AG08395 (cell line): ENCODE data around the gene TMEM158.

Experiments used
- DNase-seq: peaks from one replicate; pipeline ENCODE4 v3.0.0; 2012; ENCODE audit warnings: mixed read lengths, low spot score

Gene TMEM158

GRCh38 chr3:45232521-45232920 is 6.4 kb upstream of the TMEM158 start:
- DNase-seq, result peak; percentile 13

DNA sequence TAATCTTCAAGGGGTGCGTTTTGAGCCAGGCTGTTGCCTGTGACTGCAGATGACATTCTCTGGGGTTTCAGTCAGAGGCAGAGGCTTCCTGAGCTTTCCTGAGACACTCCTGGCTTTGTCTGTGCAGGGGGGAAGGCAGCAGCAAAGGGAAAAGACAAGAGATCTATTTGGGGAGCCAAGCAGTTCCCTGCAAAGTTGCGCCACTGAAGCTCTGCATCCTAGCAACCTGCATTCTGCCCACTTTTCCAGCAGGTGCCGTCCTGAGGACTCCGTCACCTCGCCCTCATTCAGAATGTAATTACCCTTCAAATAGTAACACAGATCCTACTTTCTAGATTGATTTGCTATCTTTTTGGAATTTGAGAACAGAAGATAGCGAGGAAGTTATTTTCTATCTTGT is 1.9 kb upstream of the TMEM158 start:
- DNase-seq, result no peak

- DNase-seq, result no peak
These were observed 1.2 kb upstream of the TMEM158 start for GRCh38 chr3:45227071-45227820.

DNA sequence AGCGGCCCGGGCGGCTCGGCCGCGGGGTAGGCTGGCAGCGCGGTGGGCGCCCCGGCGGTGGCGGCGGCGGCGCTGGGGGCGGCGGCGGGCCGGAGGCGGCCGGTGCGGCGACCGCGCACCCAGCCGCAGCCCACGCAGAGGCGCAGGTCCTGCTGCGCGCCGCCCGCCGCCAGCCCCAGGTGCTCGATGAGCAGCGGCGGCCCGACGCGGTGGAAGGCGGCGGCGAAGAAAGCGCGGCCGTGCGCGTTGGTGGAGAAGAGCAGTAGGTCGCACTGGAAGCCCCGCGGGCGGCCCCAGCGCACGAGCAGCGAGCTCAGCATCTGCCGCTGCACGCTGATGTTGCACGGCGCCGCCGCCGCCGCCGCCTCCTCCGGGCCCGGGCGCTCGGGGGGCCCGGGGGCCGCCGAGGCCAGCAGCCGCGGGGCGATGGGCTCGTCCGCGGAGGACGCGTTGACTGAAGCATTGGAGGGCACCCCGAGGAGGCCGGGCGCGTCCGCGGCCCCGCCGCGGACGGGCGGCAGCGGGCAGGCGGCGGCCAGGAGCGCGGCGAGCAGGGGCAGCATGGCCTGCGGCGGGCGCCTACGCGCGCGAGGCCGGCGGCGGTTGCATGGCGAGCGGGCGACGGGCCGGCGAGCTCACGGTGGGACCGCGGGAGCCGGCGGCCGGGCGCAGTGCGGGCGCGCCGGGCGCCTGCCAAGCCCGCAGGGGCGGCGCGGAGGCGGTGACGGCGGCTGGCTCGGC is 452 bp downstream of the TMEM158 start:
- DNase-seq, result no peak

GRCh38 chr3:45224824-45225464 is 1.1 kb downstream of the TMEM158 start:
- DNase-seq, result peak; percentile 81

DNA sequence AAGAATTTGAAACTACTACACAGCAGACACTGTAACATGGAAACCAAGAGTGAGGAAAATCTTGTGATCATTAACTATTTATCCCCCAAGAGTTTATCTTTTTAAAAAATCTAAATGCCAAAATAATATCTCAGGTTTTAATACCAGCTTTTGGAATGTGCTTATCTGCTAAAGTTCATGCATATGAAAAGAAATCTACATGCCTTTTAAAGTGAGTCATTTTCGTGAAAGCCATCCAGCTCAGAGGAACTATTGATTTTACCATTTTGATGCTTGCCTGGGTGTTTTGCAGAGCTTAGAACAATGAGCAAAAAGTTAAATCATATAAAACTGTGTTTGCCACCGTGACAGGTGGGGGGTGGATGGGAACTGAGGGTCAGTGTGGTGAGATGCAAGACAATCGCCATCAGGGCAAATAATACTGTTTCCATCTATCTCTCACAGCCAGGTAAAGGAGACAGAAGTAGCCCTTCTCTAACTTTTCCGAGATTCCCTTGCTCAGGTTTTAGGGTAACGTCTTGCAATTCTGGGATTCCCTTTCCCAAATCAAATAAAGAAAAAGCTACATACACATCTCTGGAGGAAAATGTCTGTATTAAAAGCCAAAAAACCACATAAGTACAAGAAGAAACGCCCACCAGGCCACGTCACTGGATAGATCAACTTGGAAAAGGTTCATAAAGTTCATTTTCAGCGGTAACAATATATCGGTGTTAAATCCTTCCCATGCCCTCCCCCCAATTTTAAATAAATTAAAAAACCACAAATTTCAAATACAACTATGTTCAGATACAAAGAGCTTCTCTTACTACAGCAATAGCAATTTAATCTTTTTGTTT is 2.0 kb downstream of the TMEM158 start:
- DNase-seq, result no peak

- DNase-seq, result no peak
These were observed 6.4 kb downstream of the TMEM158 start for GRCh38 chr3:45219694-45220093.

DNA sequence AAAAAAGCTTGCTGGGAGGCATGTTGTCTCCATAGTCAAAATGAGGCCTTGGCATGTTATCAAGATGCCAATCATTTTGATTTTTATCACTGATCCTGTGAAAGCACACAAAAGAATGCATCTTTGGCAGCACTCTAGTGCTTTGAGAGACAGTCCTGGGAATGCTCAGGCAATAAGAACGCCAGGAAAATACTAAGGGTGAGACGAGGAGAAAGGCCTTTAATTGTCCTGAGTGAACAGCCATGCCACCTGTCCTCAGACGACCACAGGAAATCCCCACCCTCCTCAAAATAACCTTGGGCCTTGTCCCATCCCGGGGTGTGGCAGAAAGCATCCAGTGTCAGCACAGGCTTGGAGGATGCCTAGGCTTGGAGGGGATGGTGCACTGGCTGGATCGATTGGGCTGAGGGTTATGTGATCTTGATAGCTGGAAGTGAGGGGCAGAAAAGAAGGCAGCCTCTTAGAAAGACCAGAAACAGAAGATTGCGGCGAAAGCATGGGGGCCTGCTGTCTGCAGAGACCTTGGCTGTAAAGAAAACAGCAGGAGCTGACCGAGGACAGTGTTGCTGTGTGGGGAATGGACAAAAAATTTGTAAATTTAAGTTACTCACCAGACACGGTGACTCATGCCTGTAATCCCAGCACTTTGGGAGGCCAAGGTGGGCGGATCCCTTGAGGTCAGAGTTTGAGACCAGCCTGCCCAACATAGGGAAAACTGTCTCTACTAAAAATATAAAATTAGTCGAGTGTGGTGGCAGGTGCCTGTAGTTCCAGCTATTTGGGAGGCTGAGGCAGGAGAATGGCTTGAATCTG is 7.3 kb downstream of the TMEM158 start:
- peak; percentile 75 for DNase-seq

DNA sequence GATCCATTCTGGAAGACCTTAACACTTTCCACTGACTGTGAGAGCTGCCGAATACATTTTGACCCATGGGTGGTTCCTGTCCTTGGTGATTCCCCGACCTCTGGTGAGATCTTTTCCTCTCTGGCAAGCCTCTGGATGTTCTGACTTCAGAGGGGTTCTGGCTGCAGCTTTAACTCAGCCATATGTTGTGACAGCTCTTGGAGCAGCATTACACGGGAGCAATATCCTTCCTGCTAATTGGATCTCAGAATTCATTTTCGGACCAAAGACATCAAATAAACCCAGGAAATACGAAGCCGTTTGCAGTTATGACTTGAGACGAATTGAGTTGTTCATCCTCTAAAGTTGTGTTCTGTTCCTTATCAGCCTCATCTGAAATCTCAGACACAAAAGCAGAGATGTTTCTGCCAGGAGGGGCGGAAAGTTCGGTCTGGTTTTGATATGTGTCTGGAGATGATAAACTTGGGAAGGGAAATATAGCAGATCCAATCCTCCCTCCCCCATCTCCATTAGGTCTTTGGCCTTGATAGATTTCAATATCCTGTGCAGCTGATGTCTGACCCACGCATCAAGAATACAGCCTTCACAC is 10.0 kb downstream of the TMEM158 start:
- DNase-seq, result no peak

- DNase-seq, result no peak
These were observed 10.6 kb downstream of the TMEM158 start for GRCh38 chr3:45215466-45215865.

DNA sequence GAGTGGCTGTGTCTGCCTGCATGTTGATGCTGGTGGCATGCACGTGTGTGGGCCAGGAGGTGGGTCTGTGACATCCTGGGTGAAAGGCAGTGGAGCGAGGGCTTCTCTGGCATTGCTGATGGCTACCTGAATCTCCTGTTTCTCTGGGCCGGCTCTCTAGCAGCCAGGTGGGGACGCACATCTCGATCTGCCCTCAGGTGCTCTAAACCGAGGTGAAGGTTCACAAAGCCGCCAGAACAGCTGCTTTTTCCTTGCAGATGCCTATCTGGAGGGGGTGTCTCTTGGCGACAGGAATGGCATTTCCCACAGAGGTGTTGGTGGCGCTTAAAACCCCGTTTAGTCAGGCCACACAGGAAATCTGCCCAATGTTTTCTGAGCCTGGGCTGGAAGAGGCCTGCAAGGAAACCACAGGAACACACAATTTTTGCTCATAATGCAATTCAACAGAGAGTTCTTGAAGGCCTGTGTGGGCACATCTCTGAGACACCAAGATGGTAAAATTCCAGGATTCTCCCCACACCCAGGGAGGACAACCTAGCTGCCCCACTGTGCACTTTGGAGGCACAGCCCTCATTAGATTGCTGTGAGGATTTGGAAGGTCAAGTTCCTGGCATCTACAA is 11.9 kb downstream of the TMEM158 start:
- no peak for DNase-seq

DNA sequence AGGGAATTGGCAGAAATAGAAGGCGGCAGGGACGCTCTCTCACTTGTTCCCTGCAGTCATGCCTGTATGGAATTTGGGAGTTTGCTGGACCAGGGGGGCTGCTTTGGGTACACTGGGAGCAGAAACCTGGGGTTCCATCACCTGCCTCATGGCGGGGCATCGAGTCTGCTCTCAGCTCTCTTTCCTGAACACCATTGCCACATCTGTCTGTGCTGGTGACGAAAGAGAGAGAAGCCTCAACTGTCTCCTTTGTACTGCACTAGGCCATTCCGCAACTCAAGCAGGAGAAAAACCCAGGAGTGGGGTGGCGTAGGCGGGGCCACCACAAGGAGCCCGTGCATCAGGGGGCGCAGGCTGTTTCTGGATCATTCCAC is 14.0 kb downstream of the TMEM158 start:
- no peak for DNase-seq

- DNase-seq, result peak; percentile 45
These were observed 14.5 kb downstream of the TMEM158 start for GRCh38 chr3:45211466-45212094.

DNA sequence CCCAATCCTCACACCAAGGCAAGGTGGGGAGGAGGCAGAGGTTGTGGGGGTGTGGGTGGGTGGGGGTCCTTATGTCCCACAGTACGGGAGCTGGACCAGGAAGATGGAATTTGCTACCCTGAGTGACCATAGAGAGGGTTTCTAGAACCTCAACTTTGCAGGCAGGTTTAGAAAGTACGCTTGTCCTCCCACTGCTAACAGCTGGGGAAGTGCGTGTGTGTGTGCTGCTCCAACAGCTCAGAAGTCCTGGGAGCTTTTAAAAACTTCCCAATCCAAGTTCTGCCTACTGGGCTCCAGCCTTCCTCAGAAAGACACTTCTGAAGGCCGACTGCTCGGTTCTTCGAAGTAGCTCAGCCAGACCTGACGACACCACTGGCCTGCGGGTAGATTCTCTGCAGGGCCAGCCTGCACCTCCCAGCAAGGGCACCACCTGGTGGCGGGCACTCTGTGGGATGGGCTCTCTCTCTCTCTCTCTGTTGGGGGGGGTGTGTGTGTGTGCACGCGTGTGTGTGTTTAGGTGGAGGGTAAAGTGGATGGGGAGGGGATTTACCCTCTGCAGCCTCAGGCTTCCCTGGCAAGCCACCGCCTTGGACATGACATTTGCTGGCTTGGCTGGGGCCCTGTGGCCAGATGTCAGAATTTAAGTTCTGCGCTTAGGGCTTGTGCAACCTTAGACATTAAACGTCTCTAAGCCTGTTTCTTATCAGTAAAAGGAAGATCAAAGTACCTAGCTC is 15.6 kb downstream of the TMEM158 start:
- DNase-seq, result peak; percentile 81

- no peak for DNase-seq
These were observed 16.6 kb downstream of the TMEM158 start for GRCh38 chr3:45209526-45209925.

DNA sequence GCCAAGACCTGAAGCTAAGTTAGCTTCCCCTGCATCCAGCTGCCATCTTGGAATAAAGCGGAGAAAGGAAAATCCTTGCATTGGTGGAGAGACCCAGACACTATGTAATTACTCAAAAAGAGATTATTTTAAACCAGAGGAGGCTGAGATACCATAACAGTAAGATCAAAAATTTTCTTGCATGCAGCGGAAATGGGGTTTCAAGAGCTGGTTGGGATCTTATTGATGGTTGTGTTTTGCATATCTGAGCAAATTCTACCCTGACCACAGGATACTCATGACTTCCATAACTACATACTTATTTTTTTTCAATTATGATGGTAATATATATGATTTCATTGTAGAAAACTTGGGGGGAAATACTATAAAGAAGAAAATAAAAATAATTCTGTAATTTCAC is 17.5 kb downstream of the TMEM158 start:
- no peak for DNase-seq

GRCh38 chr3:45207446-45207845 is 18.6 kb downstream of the TMEM158 start:
- DNase-seq, result no peak

DNA sequence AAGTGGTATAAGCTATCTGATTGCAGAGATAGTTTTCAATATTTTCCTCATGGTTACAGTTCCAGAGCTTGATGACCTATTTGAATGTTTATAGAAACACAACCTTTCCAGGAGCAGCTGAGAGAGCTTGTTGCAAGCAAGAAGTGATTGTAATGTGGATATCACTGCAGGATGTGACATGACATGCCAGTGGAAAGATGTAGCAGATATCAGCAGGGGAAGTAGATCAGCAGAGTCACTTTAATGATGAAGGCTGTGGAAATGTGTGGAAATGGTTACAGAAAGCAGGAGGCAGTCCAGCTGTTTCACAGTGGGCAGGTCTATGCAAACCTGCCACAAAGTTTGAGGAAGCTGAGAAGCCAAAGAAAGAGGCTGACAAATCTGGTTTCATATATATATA is 21.0 kb downstream of the TMEM158 start:
- no peak for DNase-seq

GRCh38 chr3:45204136-45204535 is 22.0 kb downstream of the TMEM158 start:
- peak; percentile 44 for DNase-seq
